ENCODE results near the gene ZNF18. TPM values are rescaled to one million over a fixed set of nuclear protein-coding genes. Genes with fewer than 3 reads are reported as not detected.
A peak's percentile ranks its signal among the peaks of the same experiment; 100 is the strongest.

Gene ZNF18
- total and polyA plus RNA-seq, 2 experiments from 2014 or later, result 7.9 to 11.3 TPM

DNA sequence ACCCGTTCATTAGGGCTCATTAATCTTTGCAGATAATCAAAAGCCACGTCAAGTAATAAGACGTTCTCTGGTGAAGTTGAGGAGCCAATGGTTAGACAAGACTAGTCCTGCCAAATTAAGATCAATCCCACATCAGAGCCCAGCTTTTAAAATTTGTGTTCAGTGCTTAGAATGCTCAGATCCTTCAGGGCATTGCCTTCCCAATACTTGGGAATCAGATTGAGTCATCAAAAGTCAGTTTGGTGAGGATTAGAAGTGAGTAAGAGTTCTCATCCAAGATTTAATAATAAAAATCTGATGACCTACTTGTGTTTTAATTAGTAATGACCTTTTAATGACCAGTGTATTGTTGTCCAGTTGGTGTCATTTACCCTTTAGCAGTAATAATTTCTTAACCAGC is 43.2 kb upstream of the ZNF18 start:
- Histone ChIP-seq H3K27ac (0 out of 2 replicates have a peak overlapping the region, but pooled peaks have one; percentile 39), H3K4me1 (ENCODE audit: insufficient read depth) (peaks cover 18% of the 10 kb centered on the region), H3K4me2 (ENCODE audit: unreplicated experiment) (peak overlapping the region; percentile 79), H3K9ac (no peak overlapping the region), H2AFZ (no peak overlapping the region), H3K36me3 (ENCODE audit: low read depth) (no peaks in the 10 kb centered on the region), H3F3A (ENCODE audit: insufficient read depth) (peaks cover 25% of the 10 kb centered on the region), H3K9me3 (ENCODE audit: low read depth) (no peaks in the 10 kb centered on the region), H3K9me2 (ENCODE audit: insufficient read depth) (no peaks in the 10 kb centered on the region; the same call in 1 of the 2 replicates), H3K4me3 (no peak overlapping the region), H3K79me2 (ENCODE audit: insufficient read depth) (peaks cover 93% of the 10 kb centered on the region), H4K20me1 (ENCODE audit: insufficient read depth) (peaks cover 35% of the 10 kb centered on the region), H3K27me3 (replicated peaks; ENCODE audit: insufficient read depth) (no peaks in the 10 kb centered on the region)
- TF ChIP-seq EZH2phosphoT487 (IDR thresholded peaks at IDR 0.05; ENCODE audit: insufficient read depth, low read depth) (no peak), EZH2 (IDR thresholded peaks at IDR 0.05; ENCODE audit: insufficient read depth, poor library complexity, severe bottlenecking) (no peak)
- WGBS, 2 experiments (ENCODE audit: low coverage in 1 of 2, low lambda C conversion rate in 2 of 2, missing lambda C conversion rate in 2 of 2), result 32 to 38% methylated on average over 3 of the region's 3 CpGs
- DNase-seq, result peak; percentile 45
- in situ Hi-C loops (cut with MboI), result no loop called here

DNA sequence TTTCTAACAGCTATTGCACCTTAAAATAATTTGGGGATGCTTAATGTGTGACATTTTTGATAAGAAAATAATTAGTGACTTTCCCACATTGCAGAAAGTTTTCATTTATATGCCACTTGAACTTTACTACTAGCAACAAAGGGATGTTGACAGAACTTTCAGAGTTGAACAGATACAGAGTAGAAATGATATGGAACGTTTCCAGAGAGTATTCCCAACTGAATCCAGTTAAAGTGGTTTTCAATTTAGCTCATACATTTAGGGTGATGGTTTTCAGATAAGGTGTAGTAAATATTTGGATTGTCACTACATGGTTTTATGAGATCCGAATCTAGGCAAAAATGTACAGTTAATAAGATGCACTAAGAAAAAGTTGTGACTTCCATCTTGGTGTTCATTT is 40.7 kb upstream of the ZNF18 start:
- DNase-seq, result no peak
- H3K4me2 ChIP-seq (ENCODE audit: unreplicated experiment), result no peak overlapping the region
- H3K79me2 ChIP-seq (ENCODE audit: insufficient read depth), result peaks cover 93% of the 10 kb centered on the region
- no peaks in the 10 kb centered on the region for H3K9me3 ChIP-seq (ENCODE audit: low read depth)
- H3F3A ChIP-seq (ENCODE audit: insufficient read depth), result peaks cover 25% of the 10 kb centered on the region
- H3K9ac ChIP-seq, result no peak overlapping the region
- H3K4me1 ChIP-seq (ENCODE audit: insufficient read depth), result peaks cover 18% of the 10 kb centered on the region
- H2AFZ ChIP-seq, result no peak overlapping the region
- no peak overlapping the region for H3K27ac ChIP-seq
- no peaks in the 10 kb centered on the region for H3K36me3 ChIP-seq (ENCODE audit: low read depth)
- no peak for TF ChIP-seq EZH2 (IDR thresholded peaks at IDR 0.05; ENCODE audit: insufficient read depth, poor library complexity, severe bottlenecking)
- in situ Hi-C loops (cut with MboI), result no loop called here
- H3K9me2 ChIP-seq (ENCODE audit: insufficient read depth), result no peaks in the 10 kb centered on the region; the same call in 1 of the 2 replicates
- WGBS, 2 experiments (ENCODE audit: low coverage in 1 of 2, low lambda C conversion rate in 2 of 2, missing lambda C conversion rate in 2 of 2), result 45 to 50% methylated on average over 2 of the region's 2 CpGs
- H3K4me3 ChIP-seq, result no peak overlapping the region
- no peaks in the 10 kb centered on the region for H3K27me3 ChIP-seq (replicated peaks; ENCODE audit: insufficient read depth)
- peaks cover 31% of the 10 kb centered on the region for H4K20me1 ChIP-seq (ENCODE audit: insufficient read depth)

DNA sequence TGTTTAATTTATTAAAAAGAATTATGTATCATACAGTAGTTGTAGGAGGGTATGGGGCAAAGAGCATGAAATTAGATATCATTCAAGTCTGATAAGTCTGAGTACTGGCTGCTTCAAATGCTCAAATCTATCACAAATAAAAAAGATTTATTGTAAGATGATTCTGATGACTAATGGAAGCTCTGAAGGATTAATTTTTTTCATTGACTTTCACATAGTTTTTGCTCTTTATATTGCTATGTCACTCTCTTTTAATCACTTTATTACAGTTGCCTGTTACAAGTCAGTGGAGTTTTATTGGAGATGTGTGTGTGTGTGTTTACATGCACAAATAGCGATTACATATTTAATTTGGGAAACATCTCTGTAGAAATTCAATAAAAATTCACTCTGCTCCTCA is 38.4 kb upstream of the ZNF18 start:
- Histone ChIP-seq H3K4me3 (no peak overlapping the region), H3F3A (ENCODE audit: insufficient read depth) (peaks cover 13% of the 10 kb centered on the region), H4K20me1 (ENCODE audit: insufficient read depth) (peaks cover 30% of the 10 kb centered on the region), H3K27me3 (replicated peaks; ENCODE audit: insufficient read depth) (no peaks in the 10 kb centered on the region), H3K79me2 (ENCODE audit: insufficient read depth) (peaks cover 100% of the 10 kb centered on the region), H3K4me1 (ENCODE audit: insufficient read depth) (peaks cover 13% of the 10 kb centered on the region), H2AFZ (no peak overlapping the region), H3K4me2 (ENCODE audit: unreplicated experiment) (no peak overlapping the region), H3K27ac (no peak overlapping the region), H3K9me3 (ENCODE audit: low read depth) (no peaks in the 10 kb centered on the region), H3K36me3 (ENCODE audit: low read depth) (no peaks in the 10 kb centered on the region), H3K9me2 (ENCODE audit: insufficient read depth) (no peaks in the 10 kb centered on the region; the same call in 1 of the 2 replicates), H3K9ac (no peak overlapping the region)
- no peak for DNase-seq
- TF ChIP-seq EZH2phosphoT487 (IDR thresholded peaks at IDR 0.05; ENCODE audit: insufficient read depth, low read depth) (no peak), EZH2 (IDR thresholded peaks at IDR 0.05; ENCODE audit: insufficient read depth, poor library complexity, severe bottlenecking) (no peak)
- in situ Hi-C loops (cut with MboI), result no loop called here
- WGBS, 2 experiments (ENCODE audit: low coverage in 1 of 2, low lambda C conversion rate in 2 of 2, missing lambda C conversion rate in 2 of 2), result 91 to 97% methylated on average over 1 of the region's 1 CpG

DNA sequence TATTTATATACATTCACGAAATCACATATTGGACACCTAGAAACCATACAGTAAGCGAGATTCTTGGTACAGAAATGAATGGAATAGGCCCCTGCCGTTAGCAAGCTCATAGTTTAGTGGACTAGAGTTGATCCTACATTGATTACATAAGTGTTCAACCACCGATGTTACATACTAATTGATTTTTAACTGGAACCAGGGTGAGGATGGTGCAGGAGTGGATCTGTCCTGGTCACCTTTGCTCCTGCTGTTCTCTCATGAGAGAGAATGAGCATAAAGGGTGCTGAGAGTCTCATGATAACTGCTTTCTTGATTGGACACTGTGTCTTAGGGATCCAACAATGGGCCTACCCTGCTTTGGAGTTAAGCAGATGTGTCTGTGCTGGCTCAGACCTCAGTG is 37.3 kb upstream of the ZNF18 start:
- no peaks in the 10 kb centered on the region for H3K36me3 ChIP-seq (ENCODE audit: low read depth)
- no peaks in the 10 kb centered on the region for H3K9me3 ChIP-seq (ENCODE audit: low read depth)
- TF ChIP-seq EZH2phosphoT487 (IDR thresholded peaks at IDR 0.05; ENCODE audit: insufficient read depth, low read depth), result no peak
- no peak for TF ChIP-seq EZH2 (IDR thresholded peaks at IDR 0.05; ENCODE audit: insufficient read depth, poor library complexity, severe bottlenecking)
- H3F3A ChIP-seq (ENCODE audit: insufficient read depth), result 0 out of 2 replicates have a peak, but pooled peaks cover 1% of the 10 kb centered on the region
- in situ Hi-C loops (cut with MboI), result no loop called here
- H3K9ac ChIP-seq, result no peak overlapping the region
- H3K4me3 ChIP-seq, result no peak overlapping the region
- H3K9me2 ChIP-seq (ENCODE audit: insufficient read depth), result no peaks in the 10 kb centered on the region; the same call in 1 of the 2 replicates
- no peak overlapping the region for H3K27ac ChIP-seq
- DNase-seq, result no peak
- H3K79me2 ChIP-seq (ENCODE audit: insufficient read depth), result peaks cover 100% of the 10 kb centered on the region
- H3K27me3 ChIP-seq (replicated peaks; ENCODE audit: insufficient read depth), result no peaks in the 10 kb centered on the region
- WGBS, 2 experiments (ENCODE audit: low coverage in 1 of 2, low lambda C conversion rate in 2 of 2, missing lambda C conversion rate in 2 of 2), result 99% methylated on average over 4 of the region's 4 CpGs
- peaks cover 18% of the 10 kb centered on the region for H4K20me1 ChIP-seq (ENCODE audit: insufficient read depth)
- H2AFZ ChIP-seq, result no peak overlapping the region
- peaks cover 6% of the 10 kb centered on the region; the same call in 1 of the 2 replicates for H3K4me1 ChIP-seq (ENCODE audit: insufficient read depth)
- no peak overlapping the region for H3K4me2 ChIP-seq (ENCODE audit: unreplicated experiment)

DNA sequence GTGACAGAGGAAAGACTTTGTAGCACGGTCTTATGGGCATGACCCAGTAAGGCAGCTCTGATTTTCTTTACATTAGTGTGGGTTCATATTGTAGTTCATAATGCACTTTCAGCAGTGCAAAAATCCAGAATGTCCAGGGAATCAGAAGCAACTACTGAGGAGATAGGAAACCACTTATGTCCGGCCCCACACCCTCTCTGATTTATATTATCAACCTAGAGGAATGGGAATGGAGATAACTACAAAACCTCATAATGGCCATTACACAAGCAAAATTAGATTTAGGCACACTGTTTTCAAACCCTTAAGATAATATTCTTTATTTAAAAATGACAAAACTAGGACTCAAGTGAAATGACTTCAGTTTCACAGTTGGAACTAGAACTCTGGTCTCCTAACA is 31.3 kb upstream of the ZNF18 start:
- in situ Hi-C loops (cut with MboI), result no loop called here
- 97 to 100% methylated on average over 2 of the region's 2 CpGs for WGBS, 2 experiments (ENCODE audit: low coverage in 1 of 2, low lambda C conversion rate in 2 of 2, missing lambda C conversion rate in 2 of 2)
- Histone ChIP-seq H3K27me3 (replicated peaks; ENCODE audit: insufficient read depth) (no peaks in the 10 kb centered on the region), H3K27ac (no peak overlapping the region), H3K36me3 (ENCODE audit: low read depth) (no peaks in the 10 kb centered on the region), H3K4me3 (no peak overlapping the region), H3K4me2 (ENCODE audit: unreplicated experiment) (no peak overlapping the region), H3K9me2 (ENCODE audit: insufficient read depth) (no peaks in the 10 kb centered on the region), H3K9me3 (ENCODE audit: low read depth) (no peaks in the 10 kb centered on the region), H2AFZ (no peak overlapping the region), H3K9ac (no peak overlapping the region), H3K4me1 (ENCODE audit: insufficient read depth) (peaks cover 26% of the 10 kb centered on the region), H4K20me1 (ENCODE audit: insufficient read depth) (peaks cover 17% of the 10 kb centered on the region), H3K79me2 (ENCODE audit: insufficient read depth) (peaks cover 100% of the 10 kb centered on the region), H3F3A (ENCODE audit: insufficient read depth) (peaks cover 11% of the 10 kb centered on the region; the same call in 1 of the 2 replicates)
- no peak for DNase-seq
- no peak for TF ChIP-seq EZH2 (IDR thresholded peaks at IDR 0.05; ENCODE audit: insufficient read depth, poor library complexity, severe bottlenecking)
- TF ChIP-seq EZH2phosphoT487 (IDR thresholded peaks at IDR 0.05; ENCODE audit: insufficient read depth, low read depth), result no peak
